GM19043 (cell line): ENCODE measurements around the gene EDC3.
"Not testable (repeated sequence)": the region's sequence is repeated elsewhere in the genome, so short reads cannot be mapped to it uniquely, and the experiment has no call there.

Source experiments
- ATAC-seq: cut with Tn5 transposase; IDR thresholded peaks from one replicate; pipeline ENCODE4 v1.9.1; 2021; ENCODE audit warnings: low read depth; ENCODE audit not compliant: unreplicated experiment

EDC3 gene

GRCh38 chr15:74695597-74696397, at the start of gene EDC3:
EDC3 (minus strand) TSS chr15:74696024; CDS start chr15:74675124, 20,900 bp downstream.
- ATAC-seq: peak; percentile 72

GRCh38 chr15:74742422-74742821, 46.6 kb upstream of the EDC3 start:
- no peak for ATAC-seq

DNA sequence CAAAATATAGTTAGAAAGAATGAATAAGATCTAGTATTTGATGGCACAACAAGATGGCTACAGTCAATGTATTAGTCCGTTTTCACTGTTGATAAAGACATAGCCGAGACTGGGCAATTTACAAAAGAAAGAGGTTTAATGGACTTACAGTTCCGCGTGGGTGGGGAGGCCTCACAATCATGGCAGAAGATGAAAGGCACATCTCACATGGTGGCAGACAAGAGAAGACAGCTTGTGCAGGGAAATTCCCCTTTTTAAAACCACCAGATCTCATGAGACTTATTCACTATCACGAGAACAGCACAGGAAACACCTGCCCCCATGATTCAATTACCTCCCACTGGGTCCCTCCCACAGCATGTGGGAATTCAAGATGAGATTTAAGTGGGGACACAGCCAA, 42.4 kb upstream of the EDC3 start:
- not testable (repeated sequence) for ATAC-seq

DNA sequence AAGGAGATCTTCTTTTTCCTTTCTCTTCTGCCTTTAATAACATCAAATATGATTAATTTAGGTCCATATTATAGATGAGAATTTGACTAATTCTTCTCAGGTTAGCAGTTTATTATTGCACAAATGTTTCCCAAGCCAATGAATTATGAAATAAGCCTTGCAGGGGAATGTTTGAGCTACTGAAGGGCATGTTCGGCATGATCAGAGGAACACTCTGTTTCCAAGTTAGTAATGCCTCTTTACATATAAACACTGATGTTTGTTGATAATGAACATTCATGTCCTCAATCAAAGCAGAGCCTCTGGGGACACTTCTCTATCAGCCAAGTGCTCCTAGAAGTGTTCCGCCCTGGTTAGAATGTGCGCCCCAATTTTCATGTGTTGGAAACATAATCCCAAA, 39.5 kb upstream of the EDC3 start:
- no peak for ATAC-seq

- no peak for ATAC-seq
Observed at GRCh38 chr15:74733269-74733668, 37.4 kb upstream of the EDC3 start.

DNA sequence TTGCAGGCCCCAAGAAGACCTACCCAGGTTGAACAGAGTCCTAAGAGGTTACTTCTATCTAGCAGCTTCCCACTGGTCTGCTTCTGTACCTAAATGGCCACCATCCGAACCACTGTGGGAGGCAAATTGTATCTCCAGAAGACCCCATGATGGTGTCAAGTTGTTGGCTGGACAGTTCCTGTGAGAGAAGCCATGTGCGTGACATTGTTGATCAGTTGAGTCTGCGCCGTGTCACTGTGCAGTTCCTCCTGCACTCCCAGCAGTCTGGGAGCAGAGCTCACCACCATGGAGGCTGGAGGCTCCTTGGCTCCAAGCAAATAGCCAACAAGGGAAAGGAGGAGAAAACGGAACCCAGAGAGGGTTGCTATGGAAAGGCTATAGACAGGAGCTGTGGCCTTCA, 37.0 kb upstream of the EDC3 start:
- ATAC-seq: no peak

GRCh38 chr15:74730619-74731316, 34.9 kb upstream of the EDC3 start:
- no peak for ATAC-seq

DNA sequence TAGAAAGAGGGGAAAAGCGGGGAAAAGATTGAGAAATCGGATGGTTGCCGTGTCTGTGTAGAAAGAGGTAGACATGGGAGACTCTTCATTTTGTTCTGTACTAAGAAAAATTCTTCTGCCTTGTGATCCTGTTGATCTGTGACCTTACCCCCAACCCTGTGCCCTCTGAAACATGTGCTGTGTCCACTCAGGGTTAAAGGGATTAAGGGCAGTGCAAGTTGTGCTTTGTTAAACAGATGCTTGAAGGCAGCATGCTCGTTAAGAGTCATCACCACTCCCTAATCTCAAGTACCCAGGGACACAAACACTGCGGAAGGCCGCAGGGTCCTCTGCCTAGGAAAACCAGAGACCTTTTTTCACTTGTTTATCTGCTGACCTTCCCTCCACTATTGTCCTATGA, 33.5 kb upstream of the EDC3 start:
- not testable (repeated sequence) for ATAC-seq

- not testable (repeated sequence) for ATAC-seq
Observed at GRCh38 chr15:74728699-74729098, 32.9 kb upstream of the EDC3 start.

- ATAC-seq: no peak
Observed at GRCh38 chr15:74727727-74728126, 31.9 kb upstream of the EDC3 start.

DNA sequence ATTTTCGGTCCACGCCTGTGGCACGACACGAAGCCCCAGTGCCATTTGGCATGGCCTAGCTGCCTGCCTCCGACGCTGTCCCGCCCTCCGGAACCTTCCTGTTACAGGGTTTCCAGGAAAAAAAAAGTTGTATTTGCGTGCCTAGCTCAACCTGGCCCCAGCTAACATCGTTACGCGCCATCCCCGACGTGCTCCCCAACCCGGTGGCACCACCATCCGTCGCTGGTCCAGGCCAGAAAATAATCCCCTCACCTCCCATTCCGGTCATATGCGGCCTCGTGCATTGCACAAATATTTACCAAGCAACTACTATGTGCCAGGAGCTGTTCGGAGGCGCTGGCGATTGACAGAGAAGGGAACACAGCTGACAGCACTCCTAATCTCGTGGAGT, 30.9 kb upstream of the EDC3 start:
- no peak for ATAC-seq

GRCh38 chr15:74725845-74726773, 30.3 kb upstream of the EDC3 start:
- ATAC-seq: no peak

GRCh38 chr15:74725225-74725774, 29.5 kb upstream of the EDC3 start, which contains the start of gene CYP1A1:
CYP1A1 (minus strand) TSS chr15:74725528; CDS start chr15:74723097, 2,431 bp downstream.
- ATAC-seq: no peak

DNA sequence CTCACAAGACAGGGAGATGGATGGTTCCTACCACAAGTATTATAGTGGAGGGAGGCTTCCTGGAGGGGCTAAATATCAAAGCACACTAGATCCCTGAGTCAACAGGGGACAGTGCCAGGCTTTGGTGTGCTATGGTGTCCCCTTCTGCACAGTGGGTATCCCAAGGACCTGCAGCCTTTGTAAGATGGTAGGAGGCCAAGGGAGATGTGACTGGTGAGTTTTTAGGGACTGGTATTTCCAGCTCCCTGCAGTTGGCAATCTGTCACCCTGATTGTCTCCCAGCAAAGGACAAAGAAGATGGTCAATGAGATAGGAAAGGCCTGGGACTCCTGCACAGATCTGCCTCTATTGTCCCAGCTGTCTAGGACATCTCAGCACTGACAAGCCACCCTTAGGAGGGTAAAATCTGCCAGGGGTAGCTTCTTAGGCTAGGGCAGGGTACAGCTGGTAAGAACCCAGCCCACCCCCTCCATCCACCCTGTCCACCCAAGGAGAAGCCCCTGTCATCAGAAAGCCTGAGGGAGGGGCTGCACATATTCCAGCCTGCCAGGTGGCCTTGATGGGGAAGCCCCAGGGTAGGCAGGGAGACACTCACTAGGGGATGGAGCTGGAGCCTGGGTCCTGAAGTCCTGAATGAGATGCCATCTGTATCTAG, 28.9 kb upstream of the EDC3 start:
- no peak for ATAC-seq

GRCh38 chr15:74723754-74724334, 28.0 kb upstream of the EDC3 start:
- no peak for ATAC-seq

DNA sequence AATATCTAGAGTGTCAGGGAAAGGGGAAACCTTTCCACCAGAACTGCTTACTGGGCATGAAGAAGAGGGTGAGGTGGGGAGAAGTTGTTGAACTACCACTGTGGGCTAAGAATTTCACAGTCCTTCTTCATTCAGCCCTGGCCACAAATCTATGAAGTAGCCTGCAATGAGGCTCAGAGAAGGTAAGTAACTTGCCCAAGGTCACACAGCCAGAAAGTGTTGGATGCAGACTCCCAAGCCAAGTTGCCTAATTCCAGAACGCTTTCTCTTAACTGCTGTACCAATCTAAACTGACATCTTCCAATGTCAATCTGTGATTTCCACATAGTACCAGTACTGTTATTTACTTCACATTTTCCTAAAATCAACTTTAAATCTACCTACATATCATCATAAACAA, 27.4 kb upstream of the EDC3 start:
- no peak for ATAC-seq

DNA sequence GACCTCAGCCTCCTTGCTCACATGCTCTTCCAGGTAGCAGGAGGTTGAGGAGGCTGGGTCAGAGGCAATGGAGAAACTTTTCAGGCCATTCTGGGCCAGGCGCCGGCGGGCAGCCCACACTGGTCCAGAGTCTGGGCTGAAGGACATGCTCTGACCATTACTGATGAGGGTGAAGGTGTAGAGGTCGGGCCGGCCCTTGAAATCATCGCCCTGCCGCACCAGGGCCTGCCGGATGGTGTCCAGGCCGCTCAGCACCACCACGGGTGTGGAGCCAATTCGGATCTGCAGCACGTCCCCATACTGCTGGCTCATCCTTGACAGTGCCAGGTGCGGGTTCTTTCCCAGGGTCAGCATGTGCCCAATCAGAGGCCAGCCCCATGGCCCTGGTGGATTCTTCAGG, 26.8 kb upstream of the EDC3 start:
- ATAC-seq: no peak

GRCh38 chr15:74716651-74717050, 20.8 kb upstream of the EDC3 start:
- no peak for ATAC-seq

DNA sequence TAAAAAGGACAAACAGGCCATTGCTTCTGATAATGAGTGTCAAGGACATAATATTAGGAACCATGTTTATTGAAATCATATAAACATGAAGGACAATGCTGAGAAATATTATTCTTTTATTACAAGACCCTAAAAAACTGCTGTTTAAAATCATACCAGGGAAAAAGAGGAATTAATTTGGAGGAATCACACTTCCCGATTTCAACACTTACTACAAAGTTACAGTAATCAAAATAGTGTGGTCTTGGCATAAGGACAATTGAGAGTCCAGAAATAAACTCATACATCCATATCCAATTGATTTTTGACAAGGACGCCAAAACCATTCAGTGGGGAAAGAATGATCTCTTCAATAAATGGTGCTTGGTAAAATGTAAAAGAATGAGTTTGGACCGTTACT, 16.5 kb upstream of the EDC3 start:
- no peak for ATAC-seq
